GM19035 (cell line): ENCODE data around the gene USP22.
A peak's percentile ranks its signal among the peaks of the same experiment; 100 is the strongest.
"Not testable (repeated sequence)": the region's sequence is repeated elsewhere in the genome, so short reads cannot be mapped to it uniquely, and the experiment has no call there.

Experiments
- ATAC-seq: cut with Tn5 transposase; IDR thresholded peaks from one replicate; pipeline ENCODE4 v1.9.1; 2021; ENCODE audit not compliant: unreplicated experiment

USP22 gene

DNA sequence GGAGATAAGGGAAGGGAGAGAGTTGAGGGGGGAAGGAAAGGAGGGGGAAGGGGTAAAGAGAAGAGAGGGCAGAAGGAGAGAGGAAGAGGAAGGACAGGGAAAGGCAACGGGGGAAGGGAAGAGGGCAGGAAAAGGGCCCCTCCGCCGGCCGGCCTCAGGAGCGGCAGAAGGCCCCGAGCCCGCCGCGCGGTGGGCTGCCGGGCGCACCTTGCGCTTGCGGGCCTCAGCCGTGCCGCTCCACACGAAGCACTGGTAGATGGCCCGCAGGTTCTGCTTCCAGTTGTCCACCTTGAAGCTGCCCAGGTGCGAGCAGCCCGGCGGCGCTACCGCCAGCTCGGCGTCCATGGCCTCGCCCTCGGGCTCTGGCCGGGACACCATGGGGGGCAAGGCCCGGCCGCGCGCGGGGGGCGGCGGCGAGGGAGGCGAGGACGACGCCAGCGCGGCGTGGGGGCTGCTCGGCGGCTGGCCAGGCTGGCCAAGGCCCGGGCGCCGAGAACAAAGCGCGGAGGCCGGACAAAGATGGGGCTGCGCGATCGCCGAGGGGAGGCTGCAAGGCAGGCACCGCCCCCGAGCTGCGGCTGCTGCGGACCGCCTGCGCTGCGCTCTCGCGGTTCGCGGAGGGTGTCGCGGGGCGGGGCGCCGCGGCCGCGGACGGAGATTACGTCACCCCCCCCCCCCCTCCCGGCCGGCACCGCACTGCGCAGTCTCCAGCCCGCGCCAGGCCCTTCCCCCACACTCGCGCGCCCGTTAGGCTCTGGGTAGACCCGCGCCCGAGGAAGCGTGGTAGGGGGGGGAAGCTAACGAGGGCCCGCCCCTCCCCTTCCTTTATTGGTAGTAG is at the start of gene USP22:
Gene USP22, minus strand, starts transcription at position 554 of the 838 bp plus-strand sequence. Its CDS starts 176 bp downstream, at position 378.
- ATAC-seq: peak; percentile 64

DNA sequence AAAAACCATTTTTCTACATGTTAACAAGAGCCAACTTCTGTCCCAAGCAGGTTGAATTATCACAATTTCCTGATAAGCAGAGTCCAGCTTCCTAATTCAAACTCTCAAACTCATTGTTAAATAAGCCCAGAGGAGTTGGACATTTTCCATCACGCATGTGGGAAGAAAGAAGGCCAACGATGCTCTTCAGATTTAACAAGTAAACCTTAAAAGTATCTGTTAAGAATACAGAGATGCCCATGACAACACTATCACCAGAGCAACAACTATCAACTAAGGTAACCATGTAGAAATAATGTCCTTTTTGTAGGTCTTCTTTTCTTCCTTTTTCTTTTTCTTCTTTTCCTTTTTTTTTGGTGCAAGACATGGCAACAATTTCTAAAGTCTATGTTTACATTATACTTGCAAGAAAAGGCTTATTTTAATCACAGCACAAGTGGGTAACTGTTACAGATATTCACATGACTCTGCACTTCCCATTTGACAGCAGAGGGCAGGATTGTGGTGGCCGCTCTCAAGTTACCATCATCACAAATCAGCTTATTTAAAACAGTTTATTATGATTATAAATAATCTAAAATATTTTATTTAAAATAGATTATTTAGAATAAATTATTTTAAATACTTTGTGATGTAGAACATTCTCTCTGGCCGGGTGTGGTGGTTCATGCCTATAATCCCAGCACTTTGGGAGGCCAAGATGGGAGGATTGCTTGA is 48.2 kb upstream of the USP22 start:
- ATAC-seq: no peak

DNA sequence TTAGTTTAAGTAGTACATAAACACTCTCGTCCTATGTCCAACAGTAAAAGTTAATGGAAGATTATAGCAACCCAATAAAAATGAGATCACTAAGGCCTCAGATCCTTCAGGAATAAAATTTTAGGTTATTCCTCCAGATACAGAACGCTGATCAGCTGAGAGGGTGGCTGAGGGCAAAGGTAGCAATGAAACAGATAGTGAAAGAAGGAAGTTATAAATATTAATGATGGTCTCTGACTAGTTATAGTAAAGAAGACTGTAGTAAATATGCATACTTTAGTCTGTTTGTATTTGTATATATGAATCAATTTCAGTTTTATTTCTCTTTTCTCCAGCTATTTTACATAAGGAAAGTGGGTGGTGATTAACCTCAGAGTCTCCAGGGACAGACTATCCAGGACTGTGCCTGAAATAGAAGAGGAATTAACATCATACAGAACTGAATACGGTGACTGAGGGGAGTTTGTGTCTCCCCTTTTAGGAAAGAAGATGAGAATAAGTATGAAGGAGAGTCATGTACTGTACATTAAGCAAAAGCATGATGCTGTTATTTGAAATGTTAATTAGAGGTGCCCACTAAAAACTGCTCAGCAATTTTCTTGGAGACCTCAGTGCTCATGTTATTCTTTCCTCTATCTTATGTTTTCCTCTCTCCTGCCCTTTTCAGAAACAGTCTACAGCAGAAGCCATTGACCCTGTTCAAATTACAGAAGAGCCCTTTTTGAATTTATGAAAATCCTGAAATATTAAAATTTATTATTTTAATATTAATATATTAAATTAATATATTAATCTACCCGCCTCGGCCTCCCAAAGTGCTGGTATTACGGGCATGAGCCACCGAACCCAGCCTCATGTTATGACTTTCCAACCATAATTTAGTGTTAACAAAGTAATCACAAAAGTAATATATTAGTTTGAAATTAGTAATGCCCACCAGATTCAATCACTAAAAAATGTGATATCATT is 47.4 kb upstream of the USP22 start:
- ATAC-seq: peak; percentile 73

DNA sequence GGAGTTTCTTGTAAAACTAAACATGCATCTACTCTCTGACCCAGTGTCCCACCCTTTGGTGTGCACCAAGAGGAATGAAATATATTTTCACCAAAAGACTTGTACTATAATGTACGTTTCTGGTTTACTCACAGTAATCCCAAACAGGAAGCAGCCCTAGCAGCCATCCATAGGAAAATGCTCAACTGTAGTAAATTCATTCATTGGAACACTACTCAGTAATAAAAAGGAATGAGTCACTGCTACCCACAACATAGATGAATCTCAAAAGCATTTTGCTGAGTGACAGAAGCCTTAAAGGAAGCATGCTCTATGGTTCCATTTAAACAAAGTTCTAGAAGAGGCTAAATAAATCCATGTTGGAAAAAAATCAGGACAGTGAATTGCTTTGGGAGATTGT is 46.3 kb upstream of the USP22 start:
- ATAC-seq: no peak

DNA sequence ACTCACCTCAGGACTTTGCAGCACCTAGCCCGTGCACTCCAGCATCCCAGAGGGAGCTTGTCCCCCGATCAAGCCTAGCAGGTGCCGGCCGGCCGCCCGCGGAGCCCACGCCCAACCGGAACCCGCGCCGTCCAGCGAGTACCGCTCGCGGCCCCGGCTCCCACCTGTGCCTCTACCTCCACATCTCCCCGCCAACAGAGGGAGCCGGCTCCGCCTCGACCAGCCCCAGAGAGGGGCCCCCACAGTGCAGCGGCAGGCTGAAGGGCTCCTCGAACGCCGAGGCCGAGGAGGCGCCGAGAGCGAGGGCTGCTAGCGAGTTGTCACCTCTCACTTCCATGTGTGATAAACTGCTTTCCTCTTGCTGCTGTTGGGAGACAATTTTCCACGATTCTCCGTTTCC is 42.9 kb upstream of the USP22 start:
- ATAC-seq: no peak

DNA sequence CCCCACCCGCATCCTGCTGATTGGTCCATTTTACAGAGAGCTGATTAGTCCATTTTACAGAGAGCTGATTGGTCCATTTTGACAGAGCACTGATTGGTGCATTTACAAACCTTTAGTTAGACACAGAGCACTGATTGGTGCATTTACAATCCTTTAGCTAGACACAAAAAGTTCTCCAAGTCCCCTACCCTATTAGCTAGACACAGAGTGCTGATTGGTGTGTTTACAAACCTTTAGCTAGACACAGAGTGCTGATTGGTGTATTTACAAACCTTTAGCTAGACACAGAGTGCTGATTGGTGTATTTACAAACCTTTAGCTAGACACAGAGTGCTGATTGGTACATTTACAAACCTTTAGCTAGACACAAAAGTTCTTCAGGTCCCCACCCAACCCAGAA is 42.5 kb upstream of the USP22 start:
- ATAC-seq: not testable (repeated sequence)

DNA sequence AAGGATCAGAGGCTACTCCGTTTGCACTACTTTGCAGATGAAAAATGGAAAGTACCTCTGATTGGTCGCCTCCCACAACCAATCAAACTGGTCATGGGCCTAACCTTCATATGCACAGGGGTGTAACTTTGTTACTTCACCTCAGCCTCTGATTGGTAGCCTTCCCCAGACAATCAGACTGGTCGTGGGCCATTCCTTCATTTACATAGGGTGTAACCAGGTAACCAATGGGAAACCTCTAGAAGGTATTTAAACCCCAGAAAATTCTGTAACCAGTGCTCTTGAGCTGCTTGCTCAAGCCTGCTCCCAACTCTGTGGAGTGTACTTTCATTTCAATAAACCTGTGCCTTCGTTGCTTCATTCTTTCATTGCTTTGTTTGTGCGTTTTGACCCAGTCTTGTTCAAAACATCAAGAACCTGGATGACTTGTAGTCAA is 39.2 kb upstream of the USP22 start:
- ATAC-seq: no peak

DNA sequence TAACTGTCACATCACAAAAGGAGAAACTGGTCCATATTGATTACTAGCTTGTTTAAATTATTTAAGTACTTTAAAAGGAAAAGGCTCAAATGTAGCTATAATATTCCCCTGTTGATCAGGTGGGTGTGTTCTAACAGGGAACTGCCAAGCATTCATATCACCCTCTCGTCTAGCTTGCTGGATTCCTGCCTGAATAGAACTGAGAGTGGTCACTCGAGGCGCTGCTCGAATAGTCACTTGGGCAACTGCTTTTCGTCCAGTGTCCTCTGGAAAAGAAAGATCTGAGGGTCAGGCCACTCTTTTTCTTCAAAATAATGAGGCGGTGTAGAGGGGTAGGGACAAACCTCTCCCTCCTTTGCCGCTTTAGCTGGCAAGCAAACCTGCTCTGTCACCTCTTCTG is 36.4 kb upstream of the USP22 start:
- no peak for ATAC-seq

DNA sequence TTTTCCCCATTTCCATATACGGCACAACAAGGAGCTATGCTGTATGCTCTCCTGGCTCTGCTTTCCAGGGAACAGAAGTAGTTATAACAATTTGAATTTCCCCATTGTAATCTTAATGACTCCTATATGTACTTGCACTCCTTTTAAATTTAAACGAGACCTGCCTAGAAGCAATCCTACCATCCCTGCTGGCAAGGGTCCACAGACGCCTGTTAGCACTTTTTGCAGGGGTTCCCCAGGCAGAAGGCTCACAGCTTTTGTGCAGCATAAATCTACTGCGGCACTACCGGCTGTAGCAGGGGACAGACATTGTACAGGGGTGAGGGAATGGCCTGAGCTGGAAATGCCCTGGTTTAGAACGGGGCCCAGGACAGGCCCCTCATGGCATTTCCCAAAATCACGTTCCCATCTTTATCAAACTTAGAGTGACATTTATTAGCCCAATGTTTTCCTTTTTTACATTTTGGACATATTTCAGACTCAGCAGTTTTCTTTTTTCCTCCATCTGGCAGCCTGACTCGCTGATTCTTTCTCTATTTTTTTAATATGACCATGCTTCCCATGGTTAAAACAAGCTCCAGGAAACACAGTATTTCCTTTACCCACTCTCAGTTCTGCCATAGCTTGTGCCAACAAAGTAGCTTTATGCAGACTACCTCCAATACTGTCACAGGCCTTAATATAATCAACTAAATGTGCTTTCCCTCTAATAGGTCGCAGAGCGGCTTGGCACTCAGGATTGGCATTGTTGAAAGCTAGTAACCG is 35.4 kb upstream of the USP22 start:
- ATAC-seq: no peak

DNA sequence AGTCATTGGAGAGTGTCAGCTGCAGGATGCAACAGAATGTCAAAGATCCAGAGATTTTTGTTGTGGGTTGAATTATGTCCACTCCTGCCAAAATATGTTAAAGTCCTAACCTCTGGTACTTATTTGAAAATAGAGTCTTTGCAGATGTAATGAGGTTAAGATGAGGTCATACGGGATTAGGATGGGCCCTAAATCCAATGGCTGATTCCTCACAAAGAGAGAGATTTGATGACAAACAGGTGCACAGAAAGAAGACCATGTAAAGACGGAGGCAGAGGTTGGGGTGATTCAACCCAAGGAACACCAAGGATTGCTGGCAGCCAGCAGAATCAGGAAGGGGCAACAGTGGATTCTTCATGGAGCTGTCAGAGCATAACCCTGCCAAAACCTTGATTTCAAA is 34.5 kb upstream of the USP22 start:
- no peak for ATAC-seq

DNA sequence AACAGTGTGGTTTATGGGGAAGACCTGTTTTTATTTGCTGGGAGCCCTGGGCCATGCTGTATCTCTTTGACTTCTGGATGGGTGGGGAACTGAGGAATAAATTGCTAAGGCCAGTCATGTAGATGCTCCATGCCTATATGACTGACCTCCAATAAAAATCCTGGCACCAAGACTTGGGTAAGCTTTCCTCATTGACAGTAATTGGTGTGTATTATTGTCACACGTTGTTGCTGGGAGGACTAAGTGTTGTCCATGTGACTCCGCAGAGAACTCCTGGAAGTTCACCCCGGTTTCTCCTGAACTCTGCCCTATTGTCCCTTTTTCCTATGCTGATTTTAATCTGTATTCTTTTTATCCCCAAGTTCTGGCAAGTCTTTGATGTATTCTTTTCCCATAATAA is 33.4 kb upstream of the USP22 start:
- no peak for ATAC-seq

DNA sequence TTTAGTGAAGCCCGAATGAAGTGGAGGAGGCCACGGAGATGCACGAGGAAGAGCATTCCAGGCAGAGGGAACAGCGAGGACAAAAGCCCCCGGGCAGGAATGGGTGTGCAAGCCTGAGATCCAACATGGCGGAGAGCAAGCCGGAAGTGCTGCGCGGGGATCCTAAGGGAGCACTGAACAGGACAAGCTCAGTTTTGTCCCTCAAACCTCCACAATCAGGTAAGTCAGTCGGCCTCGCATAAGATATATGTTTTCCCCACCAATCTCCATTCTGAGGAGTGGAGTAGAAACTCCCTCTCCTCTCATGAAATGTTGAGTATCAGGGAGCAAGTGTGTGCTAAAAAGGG is 32.9 kb upstream of the USP22 start:
- ATAC-seq: no peak

DNA sequence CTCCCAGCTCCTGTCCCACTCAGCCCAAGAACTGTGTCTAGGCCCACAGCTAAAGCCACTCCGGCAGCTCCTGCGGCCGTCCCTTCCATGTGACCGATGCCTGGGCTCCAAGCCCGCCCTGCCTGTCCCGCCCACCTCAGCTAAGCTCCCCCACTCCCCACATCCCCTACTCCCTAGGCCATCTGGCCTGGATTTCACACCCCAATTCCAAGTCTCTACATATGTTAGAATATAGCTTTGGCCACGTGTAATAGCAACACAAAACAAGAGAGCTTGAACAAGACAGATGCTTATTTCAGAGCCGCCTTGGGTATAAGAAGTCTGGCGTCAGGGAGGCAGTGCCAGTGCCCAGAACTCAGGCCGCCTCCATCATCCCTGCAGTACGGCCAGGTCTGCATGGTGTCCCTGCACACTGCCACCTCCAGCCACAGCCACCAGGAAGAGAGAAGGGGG is 30.0 kb upstream of the USP22 start:
- ATAC-seq: no peak

DNA sequence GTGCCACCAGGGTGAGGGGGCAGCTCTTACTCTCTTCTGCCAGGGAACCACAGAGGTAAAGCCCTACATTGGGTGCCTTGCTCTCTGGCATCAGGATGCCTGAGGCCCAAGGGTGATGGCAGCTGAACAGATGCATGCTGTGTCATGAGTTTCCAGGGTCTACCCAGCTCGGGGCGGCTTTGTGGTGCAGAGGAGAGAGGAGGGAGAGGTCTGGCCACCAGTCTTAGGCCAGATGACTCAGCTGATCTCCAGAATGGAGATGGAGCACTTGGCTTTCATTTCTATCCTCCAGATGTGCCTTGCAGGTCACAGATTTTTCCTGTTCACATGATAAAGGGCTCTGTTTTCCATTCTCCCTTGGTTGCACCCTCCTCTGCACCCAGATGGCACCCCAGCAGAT is 23.6 kb upstream of the USP22 start:
- ATAC-seq: no peak

DNA sequence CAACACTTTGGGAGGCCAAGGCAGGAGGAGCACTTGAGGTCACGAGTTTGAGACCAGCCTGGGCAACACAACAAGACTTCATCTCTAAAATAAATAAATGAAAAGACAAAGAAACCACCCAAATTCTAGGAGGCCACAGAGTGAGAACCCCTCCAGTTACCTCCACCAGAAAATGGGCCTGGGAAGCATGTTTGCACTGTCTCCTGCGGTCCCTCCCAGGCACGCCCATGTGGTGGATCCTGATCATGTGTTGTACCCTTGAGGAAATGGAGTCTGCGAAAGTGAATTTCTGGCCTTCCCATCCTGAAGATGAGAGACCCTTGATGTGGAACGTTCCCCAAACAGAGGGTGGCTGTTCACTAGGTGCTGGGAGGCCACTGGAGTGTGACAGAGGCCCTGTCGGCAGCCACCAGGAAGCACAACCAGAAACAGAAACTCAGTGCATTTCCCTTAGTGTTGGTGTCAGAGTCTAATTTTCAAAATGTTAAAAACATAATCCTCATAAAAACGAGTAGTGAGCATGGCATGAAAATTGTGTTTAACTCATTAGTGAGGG is 19.2 kb upstream of the USP22 start:
- ATAC-seq: peak; percentile 65

DNA sequence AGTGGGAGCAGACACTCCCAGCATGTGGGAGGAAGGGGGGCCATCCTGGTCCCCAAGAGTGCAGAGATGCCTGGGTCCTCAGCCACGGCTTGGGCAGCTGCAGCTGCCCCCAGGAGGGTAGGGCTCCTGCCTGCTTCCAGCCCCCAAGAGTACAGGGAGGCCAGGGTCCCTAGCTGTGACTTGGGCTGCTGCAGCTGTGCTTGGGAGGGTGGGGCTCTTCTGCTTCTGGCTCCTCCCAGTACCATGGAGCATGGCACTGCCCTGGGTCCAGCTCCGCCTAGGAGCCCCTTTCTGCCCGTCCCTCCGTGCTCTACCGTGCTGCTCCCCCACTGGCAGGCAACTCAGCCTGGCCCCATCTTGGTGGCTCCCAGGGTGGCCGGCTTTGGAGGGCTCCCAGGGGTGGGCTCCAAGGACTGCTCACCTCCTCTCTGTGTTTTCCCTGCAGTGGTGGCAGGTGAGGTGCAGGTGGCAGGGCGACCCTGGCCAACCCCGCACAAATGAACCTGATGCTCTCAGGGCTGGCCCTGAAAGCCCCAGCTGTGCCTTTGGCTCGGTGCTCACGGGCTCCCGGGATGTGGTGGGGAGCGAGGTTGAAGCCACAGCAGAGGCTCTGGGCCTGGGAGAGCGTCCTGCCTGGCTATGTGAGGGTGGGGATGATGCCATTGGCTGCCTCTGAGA is 18.5 kb upstream of the USP22 start:
- no peak for ATAC-seq

DNA sequence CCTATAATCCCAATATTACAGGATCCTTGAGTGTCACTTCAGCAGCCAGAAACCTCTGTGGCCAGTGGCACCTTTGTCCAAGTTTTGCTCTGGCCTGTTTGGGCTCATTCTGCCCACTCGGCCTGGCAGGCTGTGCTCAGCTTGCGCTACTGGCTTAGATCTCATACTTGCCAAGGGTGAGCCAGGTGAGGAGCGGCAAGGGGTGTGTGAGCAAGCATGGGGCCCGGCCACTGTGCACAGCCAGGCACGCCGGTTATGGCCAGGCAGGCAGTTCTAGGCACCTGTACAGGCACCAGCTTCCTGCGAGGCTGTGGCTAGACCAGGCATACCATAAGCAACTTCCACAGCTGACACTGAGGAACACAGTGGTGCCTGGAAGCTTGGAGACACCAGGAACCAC is 16.9 kb upstream of the USP22 start:
- no peak for ATAC-seq

DNA sequence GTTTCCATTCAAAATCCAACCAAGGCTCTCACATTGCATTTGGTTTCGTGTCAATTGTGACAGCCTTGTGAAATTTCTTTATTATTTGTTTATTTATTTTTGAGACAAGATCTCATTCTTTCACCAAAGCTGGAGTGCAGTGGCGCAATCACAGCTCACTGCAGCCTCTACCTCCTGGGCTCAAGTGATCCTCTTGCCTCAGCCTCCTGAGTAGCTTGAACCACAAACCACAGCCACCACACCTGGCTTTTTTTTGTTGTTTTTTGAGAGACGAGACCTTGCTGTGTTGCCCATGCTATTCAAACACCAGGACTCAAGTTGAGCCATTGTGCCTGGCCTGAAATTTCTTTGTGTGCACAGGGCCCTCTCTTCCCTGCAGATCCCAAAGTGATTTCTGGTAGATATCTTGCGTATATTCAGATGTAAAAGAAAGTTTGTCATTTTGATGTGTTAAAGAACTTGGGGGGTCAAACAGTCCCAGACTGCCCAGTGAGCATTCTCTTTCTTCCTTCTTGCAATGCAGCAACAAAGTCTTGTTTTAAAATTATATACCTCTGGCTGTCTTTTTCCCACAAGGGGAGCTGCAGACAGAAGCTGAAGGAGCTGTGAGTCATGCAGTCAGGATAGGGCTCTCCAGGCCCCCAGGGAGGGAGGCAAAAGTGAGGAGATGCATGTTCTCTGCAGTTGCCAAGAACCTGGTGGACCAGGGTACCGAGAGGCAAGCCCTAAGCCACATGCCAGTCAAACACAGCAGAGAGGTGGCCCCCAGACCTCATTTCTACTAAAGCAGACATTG is 15.5 kb upstream of the USP22 start:
- ATAC-seq: no peak

DNA sequence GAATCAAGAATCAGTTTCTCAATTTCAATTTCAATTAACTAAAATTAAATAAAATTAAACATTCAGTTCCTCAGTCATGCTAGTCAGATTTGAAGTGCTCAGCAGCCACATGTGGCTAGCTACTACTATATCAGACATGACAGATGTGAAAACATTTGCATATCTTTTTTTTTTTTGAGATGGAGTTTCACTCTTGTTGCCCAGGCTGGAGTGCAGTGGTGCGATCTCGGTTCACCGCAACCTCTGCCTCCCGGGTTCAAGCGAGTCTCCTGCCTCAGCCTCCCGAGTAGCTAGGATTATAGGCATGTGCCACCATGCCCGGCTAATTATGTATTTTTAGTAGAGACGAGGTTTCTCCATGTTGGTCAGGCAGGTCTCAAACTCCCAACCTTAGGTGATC is 10.2 kb upstream of the USP22 start:
- peak; percentile 65 for ATAC-seq
